ENCODE data around the gene CABLES1.

- no peak for TF ChIP-seq POLR2AphosphoS5 (IDR thresholded peaks at IDR 0.05; ENCODE audit: insufficient read depth in 1 of 2, low read depth in 1 of 2)
- TF ChIP-seq CTCF (IDR thresholded peaks at IDR 0.05) = no peak
Observed at GRCh38 chr18:23155537-23155936, 20.3 kb downstream of the CABLES1 start.

Data from vagina (tissue), 2 donors.